ENCODE measurements around the gene RIC8B.

The RIC8B gene

GRCh38 chr12:106736051-106736957 is 38.2 kb upstream of the RIC8B start:
- in situ Hi-C loops (cut with HindIII; ENCODE audit: low sequenced_read_pairs) = no loop called here
- DNase-seq (ENCODE audit: low read depth, low spot score) = no peak
- no peak overlapping the region for H3K4me3 ChIP-seq (ENCODE audit: low read depth, low read length)
- TF ChIP-seq CTCF (IDR thresholded peaks at IDR 0.05; ENCODE audit: low read depth, low read length) = no peak

GRCh38 chr12:106739318-106739717 is 35.2 kb upstream of the RIC8B start:
- DNase-seq (ENCODE audit: low read depth, low spot score) = no peak
- no peak overlapping the region for H3K4me3 ChIP-seq (ENCODE audit: low read depth, low read length)
- in situ Hi-C loops (cut with HindIII; ENCODE audit: low sequenced_read_pairs) = no loop called here
- no peak for TF ChIP-seq CTCF (IDR thresholded peaks at IDR 0.05; ENCODE audit: low read depth, low read length)

- TF ChIP-seq CTCF (IDR thresholded peaks at IDR 0.05; ENCODE audit: low read depth, low read length) = no peak
- H3K4me3 ChIP-seq (ENCODE audit: low read depth, low read length) = no peak overlapping the region
- DNase-seq (ENCODE audit: low read depth, low spot score) = no peak
- in situ Hi-C loops (cut with HindIII; ENCODE audit: low sequenced_read_pairs) = no loop called here
Observed at GRCh38 chr12:106739815-106740530, 34.5 kb upstream of the RIC8B start.

GRCh38 chr12:106740818-106741217 is 33.7 kb upstream of the RIC8B start:
- in situ Hi-C loops (cut with HindIII; ENCODE audit: low sequenced_read_pairs) = no loop called here
- DNase-seq (ENCODE audit: low read depth, low spot score) = no peak
- TF ChIP-seq CTCF (IDR thresholded peaks at IDR 0.05; ENCODE audit: low read depth, low read length) = no peak

GRCh38 chr12:106741247-106741646 is 33.2 kb upstream of the RIC8B start:
- no peak overlapping the region for H3K4me3 ChIP-seq (ENCODE audit: low read depth, low read length)
- TF ChIP-seq CTCF (IDR thresholded peaks at IDR 0.05; ENCODE audit: low read depth, low read length) = no peak
- DNase-seq (ENCODE audit: low read depth, low spot score) = no peak
- in situ Hi-C loops (cut with HindIII; ENCODE audit: low sequenced_read_pairs) = no loop called here

More at GRCh38 chr12:106740818-106741217, 33.7 kb upstream of the RIC8B start:
- no peak overlapping the region for H3K4me3 ChIP-seq (ENCODE audit: low read depth, low read length)

- TF ChIP-seq CTCF (IDR thresholded peaks at IDR 0.05; ENCODE audit: low read depth, low read length) = no peak
- DNase-seq (ENCODE audit: low read depth, low spot score) = no peak
- no peak overlapping the region for H3K4me3 ChIP-seq (ENCODE audit: low read depth, low read length)
- in situ Hi-C loops (cut with HindIII; ENCODE audit: low sequenced_read_pairs) = no loop called here
Observed at GRCh38 chr12:106743270-106743988, 31.1 kb upstream of the RIC8B start.
